SK-N-SH treated with all-trans-retinoic acid at 6 μM for 48 hours (cell line): ENCODE measurements around the gene SDF4.

Experiments used
- ATAC-seq: fragments of 200-7000 bp; cut with Tn5 transposase; 3 replicates; pipeline ENCODE4 v1.9.1; 2020; ENCODE audit warnings: mild to moderate bottlenecking, moderate library complexity
- BACH2 ChIP-seq: fragments of 250-450 bp; sonication (Bioruptor Pico); IDR thresholded peaks from 2 replicates; pipeline ENCODE4 v1.9.0; 2021; ENCODE audit warnings: mild to moderate bottlenecking, borderline replicate concordance
- CREB5 ChIP-seq: fragments of 250-450 bp; sonication (Bioruptor Pico); IDR thresholded peaks from 2 replicates; pipeline ENCODE4 v1.5.1; 2020; ENCODE audit warnings: low read depth, mild to moderate bottlenecking, moderate library complexity
- ESRRG ChIP-seq: fragments of 250-450 bp; sonication (Bioruptor Pico); IDR thresholded peaks from 2 replicates; pipeline ENCODE4 v1.6.1; 2021; ENCODE audit warnings: mild to moderate bottlenecking
- GLIS3 ChIP-seq: fragments of 250-450 bp; sonication (Bioruptor Pico); IDR thresholded peaks from 2 replicates; pipeline ENCODE4 v1.5.0; 2020; ENCODE audit warnings: mild to moderate bottlenecking, moderate library complexity
- ISL1 ChIP-seq: fragments of 250-450 bp; sonication (Bioruptor Pico); IDR thresholded peaks from 2 replicates; pipeline ENCODE4 v2.1.2; 2022; ENCODE audit warnings: mild to moderate bottlenecking, moderate library complexity
- PATZ1 ChIP-seq: fragments of 250-450 bp; sonication (Bioruptor Pico); IDR thresholded peaks from 2 replicates; pipeline ENCODE4 v1.8.0; 2020; ENCODE audit warnings: mild to moderate bottlenecking, moderate library complexity, borderline replicate concordance
- PPARA ChIP-seq: fragments of 250-450 bp; sonication (Bioruptor Pico); IDR thresholded peaks from 2 replicates; pipeline ENCODE4 v1.5.0; 2020; ENCODE audit warnings: mild to moderate bottlenecking, borderline replicate concordance
- SNAI2 ChIP-seq: fragments of 250-450 bp; sonication (Bioruptor Pico); IDR thresholded peaks from 2 replicates; pipeline ENCODE4 v1.5.0; 2020; ENCODE audit warnings: mild to moderate bottlenecking, moderate library complexity
- TCF4 ChIP-seq: fragments of 250-450 bp; sonication (Bioruptor Pico); IDR thresholded peaks from 2 replicates; pipeline ENCODE4 v1.8.0; 2021; ENCODE audit warnings: mild to moderate bottlenecking, moderate library complexity, borderline replicate concordance
- TOX ChIP-seq: fragments of 250-450 bp; sonication (Bioruptor Pico); IDR thresholded peaks from 2 replicates; pipeline ENCODE4 v1.8.0; 2021; ENCODE audit warnings: mild to moderate bottlenecking, moderate library complexity, borderline replicate concordance
- TSHZ2 ChIP-seq: fragments of 250-450 bp; sonication (Bioruptor Pico); IDR thresholded peaks from 2 replicates; pipeline ENCODE4 v1.5.0; 2020; ENCODE audit warnings: mild to moderate bottlenecking, moderate library complexity
- ZC3H10 ChIP-seq: fragments of 250-450 bp; sonication (Bioruptor Pico); IDR thresholded peaks from 2 replicates; pipeline ENCODE4 v1.5.1; 2021; ENCODE audit warnings: mild to moderate bottlenecking, moderate library complexity
- ZFP3 ChIP-seq: fragments of 250-450 bp; sonication (Bioruptor Pico); IDR thresholded peaks from 2 replicates; pipeline ENCODE4 v1.5.0; 2020; ENCODE audit warnings: mild to moderate bottlenecking, moderate library complexity
- ZFP30 ChIP-seq: fragments of 450-650 bp; formaldehyde crosslinking; IDR thresholded peaks from 2 replicates; pipeline ENCODE4 v1.5.0; 2022; ENCODE audit warnings: mild to moderate bottlenecking, moderate library complexity
- ZNF565 ChIP-seq: fragments of 450-650 bp; formaldehyde crosslinking; conservative IDR thresholded peaks from 2 replicates; pipeline ENCODE4 v1.5.0; 2020; ENCODE audit warnings: low read depth, mild to moderate bottlenecking, moderate library complexity
- ZNF70 ChIP-seq: fragments of 450-650 bp; formaldehyde crosslinking; IDR thresholded peaks from 2 replicates; pipeline ENCODE4 v1.5.0; 2020; ENCODE audit warnings: mild to moderate bottlenecking, moderate library complexity
- ZNF8 ChIP-seq: fragments of 450-650 bp; formaldehyde crosslinking; IDR thresholded peaks from 2 replicates; pipeline ENCODE4 v1.5.0; 2020; ENCODE audit warnings: mild to moderate bottlenecking, moderate library complexity

The SDF4 gene

GRCh38 chr1:1199141-1199960 lies 32.5 kb downstream of the SDF4 start (continued):
- TF ChIP-seq ISL1 (CRISPR knock-in tag): no peak
- TF ChIP-seq SNAI2: no peak
- no peak for TF ChIP-seq TSHZ2 (CRISPR knock-in tag)
- no peak for TF ChIP-seq TCF4 (CRISPR knock-in tag)
- TF ChIP-seq ZFP30 (CRISPR knock-in tag): no peak
- no peak for TF ChIP-seq GLIS3 (CRISPR knock-in tag)
- TF ChIP-seq ZFP3 (CRISPR knock-in tag): no peak
- no peak for TF ChIP-seq ZNF70 (CRISPR knock-in tag)
- no peak for TF ChIP-seq TOX (CRISPR knock-in tag)
- TF ChIP-seq, all 23 proteins: peak for 0

GRCh38 chr1:1198423-1199140 lies 33.2 kb downstream of the SDF4 start:
- peak; percentile 26 for ATAC-seq
- TF ChIP-seq ZC3H10 (CRISPR knock-in tag): no peak
- TF ChIP-seq PATZ1 (CRISPR knock-in tag): no peak
- no peak for TF ChIP-seq GLIS3 (CRISPR knock-in tag)
- TF ChIP-seq ZFP3 (CRISPR knock-in tag): no peak
- no peak for TF ChIP-seq BACH2 (CRISPR knock-in tag)
- TF ChIP-seq ISL1 (CRISPR knock-in tag): no peak
- TF ChIP-seq SNAI2: no peak

GRCh38 chr1:1197551-1198422 lies 34.0 kb downstream of the SDF4 start:
- ATAC-seq: no peak
- TF ChIP-seq SNAI2: no peak

- ATAC-seq: no peak
These were observed 34.7 kb downstream of the SDF4 start for GRCh38 chr1:1197188-1197500.

More at GRCh38 chr1:1197188-1197500, 34.7 kb downstream of the SDF4 start:
- TF ChIP-seq CREB5 (CRISPR knock-in tag) (no peak), GLIS3 (CRISPR knock-in tag) (no peak), ZC3H10 (CRISPR knock-in tag) (no peak), ESRRG (CRISPR knock-in tag) (no peak), SNAI2 (no peak), TCF4 (CRISPR knock-in tag) (no peak), ZNF565 (no peak), ZNF70 (CRISPR knock-in tag) (no peak), BACH2 (CRISPR knock-in tag) (no peak), ISL1 (CRISPR knock-in tag) (no peak), ZNF8 (CRISPR knock-in tag) (no peak), PPARA (no peak), PATZ1 (CRISPR knock-in tag) (no peak)
- TF ChIP-seq, all 23 proteins: peak for 0
